ENCODE measurements around the gene DNAJB7.
"Not testable (repeated sequence)": the region's sequence is repeated elsewhere in the genome, so short reads cannot be mapped to it uniquely, and the experiment has no call there.

The DNAJB7 gene

GRCh38 chr22:40875111-40875510, 13.2 kb upstream of the DNAJB7 start:
- H3K9ac ChIP-seq = no peak overlapping the region
- no peaks in the 10 kb centered on the region for H3K36me3 ChIP-seq (ENCODE audit: control insufficient read depth, insufficient read depth, low read length)
- H2AFZ ChIP-seq = no peak overlapping the region
- H3K4me3 ChIP-seq (ENCODE audit: low read depth, low read length) = no peak overlapping the region
- no peaks in the 10 kb centered on the region for H3K79me2 ChIP-seq
- TF ChIP-seq CTCF (IDR thresholded peaks at IDR 0.05) = no peak
- H3K27me3 ChIP-seq (ENCODE audit: control insufficient read depth, insufficient read depth, low read length) = no peaks in the 10 kb centered on the region
- no peaks in the 10 kb centered on the region for H3K4me1 ChIP-seq
- no peaks in the 10 kb centered on the region for H3K9me3 ChIP-seq (ENCODE audit: control insufficient read depth, low read length)
- no peak overlapping the region for H3K4me2 ChIP-seq (ENCODE audit: low read length)
- no peak overlapping the region for H3K27ac ChIP-seq

- Histone ChIP-seq H3K9me3 (ENCODE audit: control insufficient read depth, low read length) (no peaks in the 10 kb centered on the region), H3K4me1 (no peaks in the 10 kb centered on the region), H2AFZ (no peak overlapping the region), H3K79me2 (no peaks in the 10 kb centered on the region), H3K27ac (no peak overlapping the region), H3K9ac (no peak overlapping the region), H3K27me3 (ENCODE audit: control insufficient read depth, insufficient read depth, low read length) (no peaks in the 10 kb centered on the region), H3K4me3 (ENCODE audit: low read depth, low read length) (no peak overlapping the region), H3K36me3 (ENCODE audit: control insufficient read depth, insufficient read depth, low read length) (no peaks in the 10 kb centered on the region), H3K4me2 (ENCODE audit: low read length) (no peak overlapping the region)
- TF ChIP-seq CTCF (IDR thresholded peaks at IDR 0.05) = no peak
Measured at GRCh38 chr22:40874016-40874415, 12.1 kb upstream of the DNAJB7 start.

GRCh38 chr22:40868379-40868778, 6.5 kb upstream of the DNAJB7 start:
- not testable (repeated sequence) for H3K4me3 ChIP-seq (ENCODE audit: low read depth, low read length); H3K4me2 ChIP-seq (ENCODE audit: low read length); H3K36me3 ChIP-seq (ENCODE audit: control insufficient read depth, insufficient read depth, low read length); H3K79me2 ChIP-seq; H3K27ac ChIP-seq; H3K9me3 ChIP-seq (ENCODE audit: control insufficient read depth, low read length); H3K9ac ChIP-seq; H2AFZ ChIP-seq; H3K4me1 ChIP-seq; H3K27me3 ChIP-seq (ENCODE audit: control insufficient read depth, insufficient read depth, low read length)

- no peak for TF ChIP-seq CTCF (IDR thresholded peaks at IDR 0.05)
Measured at GRCh38 chr22:40867109-40867508, 5.2 kb upstream of the DNAJB7 start.

GRCh38 chr22:40862537-40862936, 624 bp upstream of the DNAJB7 start:
- peak overlapping the region; percentile 19 for H3K9ac ChIP-seq
- H3K4me2 ChIP-seq (ENCODE audit: low read length) = no peak overlapping the region
- no peaks in the 10 kb centered on the region for H3K36me3 ChIP-seq (ENCODE audit: control insufficient read depth, insufficient read depth, low read length)
- no peaks in the 10 kb centered on the region for H3K27me3 ChIP-seq (ENCODE audit: control insufficient read depth, insufficient read depth, low read length)
- no peaks in the 10 kb centered on the region for H3K4me1 ChIP-seq
- no peak for TF ChIP-seq CTCF (IDR thresholded peaks at IDR 0.05)
- H2AFZ ChIP-seq = no peak overlapping the region
- H3K9me3 ChIP-seq (ENCODE audit: control insufficient read depth, low read length) = no peaks in the 10 kb centered on the region
- no peak overlapping the region for H3K27ac ChIP-seq
- no peak overlapping the region for H3K4me3 ChIP-seq (ENCODE audit: low read depth, low read length)
- H3K79me2 ChIP-seq = peaks cover 12% of the 10 kb centered on the region

More at GRCh38 chr22:40867109-40867508, 5.2 kb upstream of the DNAJB7 start:
- no peak overlapping the region for H3K4me2 ChIP-seq (ENCODE audit: low read length)
- no peak overlapping the region for H3K9ac ChIP-seq
- no peaks in the 10 kb centered on the region for H3K36me3 ChIP-seq (ENCODE audit: control insufficient read depth, insufficient read depth, low read length)
- H3K27ac ChIP-seq = no peak overlapping the region
- H3K4me3 ChIP-seq (ENCODE audit: low read depth, low read length) = no peak overlapping the region
- no peaks in the 10 kb centered on the region for H3K27me3 ChIP-seq (ENCODE audit: control insufficient read depth, insufficient read depth, low read length)
- peaks cover 10% of the 10 kb centered on the region for H3K79me2 ChIP-seq
- H2AFZ ChIP-seq = no peak overlapping the region
- no peaks in the 10 kb centered on the region for H3K4me1 ChIP-seq
- H3K9me3 ChIP-seq (ENCODE audit: control insufficient read depth, low read length) = no peaks in the 10 kb centered on the region
